ENCODE measurements around the gene COL4A2.

DNA sequence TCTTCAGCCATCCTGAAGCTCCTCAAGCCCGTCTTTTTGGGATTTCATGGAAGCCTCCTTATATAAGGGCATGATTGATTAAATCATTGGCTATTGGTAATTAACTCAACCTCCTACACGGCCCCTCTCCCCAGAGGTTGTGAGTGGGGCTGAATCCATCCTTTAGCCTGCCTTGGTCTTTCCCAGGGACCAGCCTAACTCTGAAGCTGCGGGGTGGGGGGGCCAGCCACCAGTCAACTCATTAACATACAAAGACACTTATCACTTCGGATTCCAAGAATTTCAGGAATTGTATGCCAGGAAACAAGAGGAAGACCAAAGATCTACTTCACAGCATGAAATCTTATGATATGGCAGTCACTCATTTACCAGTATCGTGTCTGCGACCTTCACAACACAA is 10.1 kb upstream of the COL4A2 start:
- TF ChIP-seq EZH2 (IDR thresholded peaks at IDR 0.05; ENCODE audit: borderline replicate concordance, low read length), result no peak
- TF ChIP-seq, protein P1, sequence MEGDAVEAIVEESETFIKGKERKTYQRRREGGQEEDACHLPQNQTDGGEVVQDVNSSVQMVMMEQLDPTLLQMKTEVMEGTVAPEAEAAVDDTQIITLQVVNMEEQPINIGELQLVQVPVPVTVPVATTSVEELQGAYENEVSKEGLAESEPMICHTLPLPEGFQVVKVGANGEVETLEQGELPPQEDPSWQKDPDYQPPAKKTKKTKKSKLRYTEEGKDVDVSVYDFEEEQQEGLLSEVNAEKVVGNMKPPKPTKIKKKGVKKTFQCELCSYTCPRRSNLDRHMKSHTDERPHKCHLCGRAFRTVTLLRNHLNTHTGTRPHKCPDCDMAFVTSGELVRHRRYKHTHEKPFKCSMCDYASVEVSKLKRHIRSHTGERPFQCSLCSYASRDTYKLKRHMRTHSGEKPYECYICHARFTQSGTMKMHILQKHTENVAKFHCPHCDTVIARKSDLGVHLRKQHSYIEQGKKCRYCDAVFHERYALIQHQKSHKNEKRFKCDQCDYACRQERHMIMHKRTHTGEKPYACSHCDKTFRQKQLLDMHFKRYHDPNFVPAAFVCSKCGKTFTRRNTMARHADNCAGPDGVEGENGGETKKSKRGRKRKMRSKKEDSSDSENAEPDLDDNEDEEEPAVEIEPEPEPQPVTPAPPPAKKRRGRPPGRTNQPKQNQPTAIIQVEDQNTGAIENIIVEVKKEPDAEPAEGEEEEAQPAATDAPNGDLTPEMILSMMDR (IDR thresholded peaks at IDR 0.05; ENCODE audit: low read length), result no peak
